Measurements from ENCODE around the gene INSRR. TPM values are rescaled to one million over a fixed set of nuclear protein-coding genes. Genes with fewer than 3 reads are reported as not detected.

INSRR gene
- total and polyA plus RNA-seq, 2 of the 4 experiments (the other 2 are of a cell fraction): not detected

DNA sequence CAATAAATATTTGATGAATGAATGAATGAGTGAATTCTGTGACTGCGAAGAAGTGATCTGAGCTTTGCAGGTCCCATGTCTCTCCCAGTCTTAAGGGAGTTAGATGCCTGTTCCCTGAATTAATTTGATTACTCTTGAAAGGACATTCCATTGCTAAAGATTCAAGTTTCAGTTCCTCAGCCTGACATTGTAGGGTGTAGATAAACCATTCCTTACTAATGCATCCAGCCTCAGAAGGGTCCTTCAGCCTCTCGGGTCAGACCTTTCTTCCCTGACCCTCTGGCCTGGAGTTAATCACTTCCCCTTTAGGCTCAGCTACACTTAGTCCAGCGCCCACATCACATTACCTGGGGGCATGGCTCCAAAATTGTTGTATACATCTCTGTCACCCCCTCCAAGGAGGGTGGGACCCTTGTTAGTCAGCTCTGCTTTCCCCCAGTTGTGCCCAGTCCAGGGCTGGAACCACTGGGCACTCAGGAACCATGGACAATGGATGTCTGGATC is 2.6 kb downstream of the INSRR start:
- POLR2A ChIA-PET (ENCODE audit: unreplicated experiment): no interaction called here
- Histone ChIP-seq H3K27me3 (ENCODE audit: control insufficient read depth, insufficient read depth, low read length) (peaks cover 82% of the 10 kb centered on the region), H3K56ac (ENCODE audit: extremely low read depth, insufficient read depth, low read length) (no peak overlapping the region), H3K36me3 (ENCODE audit: control insufficient read depth, insufficient read depth, low read length) (no peaks in the 10 kb centered on the region), H4K8ac (ENCODE audit: low read depth in 2 of 2, low read length in 2 of 2) (no peak overlapping the region), H4K91ac (ENCODE audit: insufficient read depth, low read depth, low read length) (no peak overlapping the region), H2AK5ac (ENCODE audit: low read depth, low read length) (no peak overlapping the region), H3K23ac (ENCODE audit: low read depth, low read length) (no peak overlapping the region), H2BK20ac (ENCODE audit: low read depth, low read length) (no peak overlapping the region), H3K4ac (ENCODE audit: low read depth, low read length) (no peak overlapping the region), H4K20me1 (ENCODE audit: insufficient read depth, low read length) (peaks cover 8% of the 10 kb centered on the region; the same call in 1 of the 2 replicates), H2AFZ (replicated peaks; ENCODE audit: low read length, poor library complexity) (no peak overlapping the region), H3K4me3 (ENCODE audit: insufficient read depth, low read depth, low read length) (no peak overlapping the region), H3K4me2 (ENCODE audit: low read depth, low read length) (no peak overlapping the region), H2AK9ac (replicated peaks; ENCODE audit: low read depth, low read length, poor library complexity) (no peak overlapping the region), H2BK120ac (ENCODE audit: low read depth, low read length) (no peak overlapping the region), H3K9ac (ENCODE audit: low read depth, low read length) (no peak overlapping the region), H3K9me1 (ENCODE audit: insufficient read depth, low read length) (no peaks in the 10 kb centered on the region), H4K5ac (ENCODE audit: low read depth, low read length) (no peak overlapping the region), H2BK15ac (ENCODE audit: low read depth, low read length) (no peak overlapping the region), H3K9me3 (ENCODE audit: control insufficient read depth, insufficient read depth, low read length) (no peaks in the 10 kb centered on the region; the same call in 1 of the 2 replicates), H2BK5ac (ENCODE audit: low read depth, low read length, poor library complexity, severe bottlenecking) (no peak overlapping the region), H3K27ac (ENCODE audit: insufficient read depth, low read length) (no peak overlapping the region), H3K79me1 (ENCODE audit: low read depth in 1 of 2, low read length in 2 of 2) (no peaks in the 10 kb centered on the region), H3K18ac (ENCODE audit: low read depth, low read length) (no peak overlapping the region), H3K4me1 (ENCODE audit: control insufficient read depth, insufficient read depth, low read length) (peaks cover 6% of the 10 kb centered on the region; the same call in 1 of the 2 replicates), H3K14ac (replicated peaks; ENCODE audit: low read depth, low read length) (no peak overlapping the region)
- no CpG with 5 or more reads among the region's 3 CpGs for WGBS, 2 experiments (ENCODE audit: extremely low coverage in 2 of 2, insufficient read length in 1 of 2)
- ATAC-seq (ENCODE audit: low read depth): no peak
- DNase-seq: no peak
- BruUV-seq (replicated peaks): no TSS peak
- TF ChIP-seq CHD1 (IDR thresholded peaks at IDR 0.05; ENCODE audit: low read depth, low read length) (no peak), MAZ (IDR thresholded peaks at IDR 0.05; ENCODE audit: borderline replicate concordance, low read depth, low read length) (no peak), POLR2A (IDR thresholded peaks at IDR 0.05; ENCODE audit: low read depth, low read length) (no peak), NFE2L2 (IDR thresholded peaks at IDR 0.05; ENCODE audit: low read depth, low read length) (no peak), FOS (IDR thresholded peaks at IDR 0.05; ENCODE audit: low read depth, low read length) (no peak), RFX5 (IDR thresholded peaks at IDR 0.05; ENCODE audit: low read depth, low read length) (no peak)
- TF ChIP-seq, protein P1, sequence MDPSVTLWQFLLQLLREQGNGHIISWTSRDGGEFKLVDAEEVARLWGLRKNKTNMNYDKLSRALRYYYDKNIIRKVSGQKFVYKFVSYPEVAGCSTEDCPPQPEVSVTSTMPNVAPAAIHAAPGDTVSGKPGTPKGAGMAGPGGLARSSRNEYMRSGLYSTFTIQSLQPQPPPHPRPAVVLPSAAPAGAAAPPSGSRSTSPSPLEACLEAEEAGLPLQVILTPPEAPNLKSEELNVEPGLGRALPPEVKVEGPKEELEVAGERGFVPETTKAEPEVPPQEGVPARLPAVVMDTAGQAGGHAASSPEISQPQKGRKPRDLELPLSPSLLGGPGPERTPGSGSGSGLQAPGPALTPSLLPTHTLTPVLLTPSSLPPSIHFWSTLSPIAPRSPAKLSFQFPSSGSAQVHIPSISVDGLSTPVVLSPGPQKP (IDR thresholded peaks at IDR 0.05; ENCODE audit: borderline replicate concordance, low read depth, low read length): no peak
- TF ChIP-seq, protein P2, sequence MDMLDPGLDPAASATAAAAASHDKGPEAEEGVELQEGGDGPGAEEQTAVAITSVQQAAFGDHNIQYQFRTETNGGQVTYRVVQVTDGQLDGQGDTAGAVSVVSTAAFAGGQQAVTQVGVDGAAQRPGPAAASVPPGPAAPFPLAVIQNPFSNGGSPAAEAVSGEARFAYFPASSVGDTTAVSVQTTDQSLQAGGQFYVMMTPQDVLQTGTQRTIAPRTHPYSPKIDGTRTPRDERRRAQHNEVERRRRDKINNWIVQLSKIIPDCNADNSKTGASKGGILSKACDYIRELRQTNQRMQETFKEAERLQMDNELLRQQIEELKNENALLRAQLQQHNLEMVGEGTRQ (IDR thresholded peaks at IDR 0.05; ENCODE audit: low read depth, low read length): no peak
- in situ Hi-C loops (cut with MboI; ENCODE audit: low sequenced_read_pairs): no loop called here
- dilution Hi-C loops (cut with HindIII; ENCODE audit: low sequenced_read_pairs, unreplicated experiment): no loop called here
- CTCF ChIA-PET: interaction anchor here (0.7 to 1.0 kb wide), 3 partner anchors 18 to 129 kb away, joined by 3 to 4 read pairs (median 3); no protein-coding TSS in a partner anchor
- intact Hi-C loops (cut with micrococcal nuclease): no loop called here

Measured in IMR-90 (cell line).